Esophagus squamous epithelium (tissue), 4 donors: Measurements from ENCODE around the gene TGFB1I1.

Source experiments
- POLR2A ChIP-seq, 4 donors: fragments of 450-650 bp; IDR thresholded peaks; one replicate each; pipeline ENCODE4 v1.6.1; 2017; ENCODE audit warnings: antibody characterized with exemption in 4 of 4, mild to moderate bottlenecking in 4 of 4, moderate library complexity in 3 of 4
- TF ChIP-seq, protein P1 (sequence below), 6 experiments: fragments of 450-650 bp in 4 of 6; fragments of 200-600 bp in 2 of 6; sonication (generic) in 2 of 6; IDR thresholded peaks; one replicate each; pipeline ENCODE4 v1.5.1; 2016 to 2019; ENCODE audit warnings: antibody characterized with exemption in 6 of 6, mild to moderate bottlenecking in 4 of 6, moderate library complexity in 4 of 6

DNA sequence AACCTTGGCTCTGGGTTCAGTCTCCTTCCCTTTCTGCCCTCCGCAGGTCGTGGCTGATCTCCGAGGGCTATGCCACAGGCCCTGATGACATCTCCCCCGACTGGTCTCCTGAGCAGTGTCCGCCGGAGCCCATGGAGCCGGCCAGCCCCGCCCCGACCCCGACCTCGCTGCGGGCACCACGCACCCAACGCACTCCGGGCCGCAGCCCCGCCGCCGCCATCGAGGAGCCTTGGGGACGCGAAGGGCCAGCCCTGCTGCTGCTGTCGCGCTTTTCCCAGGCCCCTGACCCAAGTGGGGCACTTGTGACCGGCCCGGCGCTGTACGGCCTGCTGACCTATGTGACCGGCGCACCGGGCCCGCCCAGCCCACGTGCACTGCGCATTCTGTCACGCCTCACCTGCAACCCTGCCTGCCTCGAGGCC is 7.6 kb upstream of the TGFB1I1 start:
- TF ChIP-seq, protein P1, sequence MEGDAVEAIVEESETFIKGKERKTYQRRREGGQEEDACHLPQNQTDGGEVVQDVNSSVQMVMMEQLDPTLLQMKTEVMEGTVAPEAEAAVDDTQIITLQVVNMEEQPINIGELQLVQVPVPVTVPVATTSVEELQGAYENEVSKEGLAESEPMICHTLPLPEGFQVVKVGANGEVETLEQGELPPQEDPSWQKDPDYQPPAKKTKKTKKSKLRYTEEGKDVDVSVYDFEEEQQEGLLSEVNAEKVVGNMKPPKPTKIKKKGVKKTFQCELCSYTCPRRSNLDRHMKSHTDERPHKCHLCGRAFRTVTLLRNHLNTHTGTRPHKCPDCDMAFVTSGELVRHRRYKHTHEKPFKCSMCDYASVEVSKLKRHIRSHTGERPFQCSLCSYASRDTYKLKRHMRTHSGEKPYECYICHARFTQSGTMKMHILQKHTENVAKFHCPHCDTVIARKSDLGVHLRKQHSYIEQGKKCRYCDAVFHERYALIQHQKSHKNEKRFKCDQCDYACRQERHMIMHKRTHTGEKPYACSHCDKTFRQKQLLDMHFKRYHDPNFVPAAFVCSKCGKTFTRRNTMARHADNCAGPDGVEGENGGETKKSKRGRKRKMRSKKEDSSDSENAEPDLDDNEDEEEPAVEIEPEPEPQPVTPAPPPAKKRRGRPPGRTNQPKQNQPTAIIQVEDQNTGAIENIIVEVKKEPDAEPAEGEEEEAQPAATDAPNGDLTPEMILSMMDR (IDR thresholded peaks at IDR 0.05) = no peak
- no peak for TF ChIP-seq POLR2A (IDR thresholded peaks at IDR 0.05)
